MM.1S (cell line): Measurements from ENCODE around the gene LEMD2.

Experiments used
- DNase-seq: peaks from one replicate; pipeline ENCODE4 v3.0.0-alpha.2; 2015
- H2AFZ ChIP-seq: fragments of 300-600 bp; sonication (generic); 2 replicates; pipeline ENCODE4 v1.6.0; 2016; ENCODE audit warnings: antibody characterized with exemption, low read length
- H3F3A ChIP-seq: fragments of 300-600 bp; sonication (generic); 2 replicates; pipeline ENCODE4 v1.6.1; 2016; ENCODE audit warnings: mild to moderate bottlenecking, antibody characterized with exemption, low read length, moderate library complexity, mixed read lengths; ENCODE audit not compliant: insufficient read depth
- H3K27ac ChIP-seq: fragments of 300-600 bp; sonication (generic); 2 replicates; pipeline ENCODE4 v1.5.1; 2016; ENCODE audit warnings: mild to moderate bottlenecking, low read length
- H3K27me3 ChIP-seq: fragments of 300-600 bp; sonication (generic); replicated peaks from 2 replicates; pipeline ENCODE4 v1.6.0; 2016; ENCODE audit warnings: low read length; ENCODE audit not compliant: insufficient read depth
- H3K36me3 ChIP-seq: fragments of 300-600 bp; sonication (generic); replicated peaks from 2 replicates; pipeline ENCODE4 v1.6.1; 2016; ENCODE audit warnings: mild to moderate bottlenecking, low read length, mixed read lengths; ENCODE audit not compliant: insufficient read depth
- H3K4me1 ChIP-seq: fragments of 300-600 bp; sonication (generic); 2 replicates; pipeline ENCODE4 v1.6.1; 2016; ENCODE audit warnings: low read length, mixed read lengths
- H3K4me2 ChIP-seq: fragments of 300-600 bp; sonication (generic); 2 replicates; pipeline ENCODE4 v1.6.0; 2016; ENCODE audit warnings: low read depth, low read length
- H3K4me3 ChIP-seq: fragments of 300-600 bp; sonication (generic); 2 replicates; pipeline ENCODE4 v1.5.1; 2016; ENCODE audit warnings: low read length, mixed read lengths
- H3K79me2 ChIP-seq: fragments of 300-600 bp; sonication (generic); 2 replicates; pipeline ENCODE4 v1.6.1; 2016; ENCODE audit warnings: mixed run types, low read length, mixed read lengths
- H3K9ac ChIP-seq: fragments of 300-600 bp; sonication (generic); 2 replicates; pipeline ENCODE4 v1.6.1; 2016; ENCODE audit warnings: low read length, mixed read lengths
- H3K9me2 ChIP-seq: fragments of 300-600 bp; sonication (generic); replicated peaks from 2 replicates; pipeline ENCODE4 v1.6.1; 2016; ENCODE audit warnings: mild to moderate bottlenecking, low read length, mixed read lengths; ENCODE audit not compliant: insufficient read depth
- H3K9me3 ChIP-seq: fragments of 300-600 bp; sonication (generic); replicated peaks from 2 replicates; pipeline ENCODE4 v1.6.1; 2016; ENCODE audit warnings: mild to moderate bottlenecking, low read length, mixed read lengths; ENCODE audit not compliant: insufficient read depth
- H4K20me1 ChIP-seq: fragments of 300-600 bp; sonication (generic); 2 replicates; pipeline ENCODE4 v1.6.1; 2016; ENCODE audit warnings: mild to moderate bottlenecking, low read length, moderate library complexity, mixed read lengths; ENCODE audit not compliant: insufficient read depth
- CTCF ChIP-seq: fragments of 300-600 bp; sonication (generic); IDR thresholded peaks from 2 replicates; pipeline ENCODE4 v1.5.1; 2016; ENCODE audit warnings: antibody characterized with exemption, low read length, mixed read lengths
- EZH2 ChIP-seq: fragments of 300-600 bp; sonication (generic); optimal IDR thresholded peaks from 2 replicates; pipeline ENCODE3; 2017; ENCODE audit warnings: low read depth, mild to moderate bottlenecking, antibody characterized with exemption, low read length, mixed read lengths
- EZH2phosphoT487 ChIP-seq: fragments of 300-600 bp; sonication (generic); IDR thresholded peaks from 2 replicates; pipeline ENCODE4 v1.6.1; 2018; ENCODE audit warnings: antibody characterized with exemption, low read length

The LEMD2 gene

GRCh38 chr6:33779895-33780294 is 9.0 kb downstream of the LEMD2 start:
- no peak for DNase-seq
- no peaks in the 10 kb centered on the region for H3K9me3 ChIP-seq
- H3K9me2 ChIP-seq = no peaks in the 10 kb centered on the region
- H4K20me1 ChIP-seq = no peaks in the 10 kb centered on the region
- no peak overlapping the region for H3K9ac ChIP-seq
- H2AFZ ChIP-seq = no peak overlapping the region
- H3K36me3 ChIP-seq = no peaks in the 10 kb centered on the region
- H3K27ac ChIP-seq = no peak overlapping the region
- H3K4me2 ChIP-seq = no peak overlapping the region
- no peak for TF ChIP-seq CTCF
- TF ChIP-seq EZH2phosphoT487 = no peak
- no peak for TF ChIP-seq EZH2
- no peaks in the 10 kb centered on the region for H3K79me2 ChIP-seq
- H3K27me3 ChIP-seq = no peaks in the 10 kb centered on the region
- no peak overlapping the region for H3K4me3 ChIP-seq
- H3K4me1 ChIP-seq = no peaks in the 10 kb centered on the region
- H3F3A ChIP-seq = no peaks in the 10 kb centered on the region

- Histone ChIP-seq H3K9me3 (no peaks in the 10 kb centered on the region), H3K4me3 (no peak overlapping the region), H3K4me1 (no peaks in the 10 kb centered on the region), H3K36me3 (no peaks in the 10 kb centered on the region), H3K27ac (no peak overlapping the region), H3K9ac (no peak overlapping the region), H2AFZ (no peak overlapping the region), H4K20me1 (no peaks in the 10 kb centered on the region), H3K27me3 (no peaks in the 10 kb centered on the region), H3K79me2 (no peaks in the 10 kb centered on the region), H3K4me2 (no peak overlapping the region), H3K9me2 (no peaks in the 10 kb centered on the region), H3F3A (no peaks in the 10 kb centered on the region)
- TF ChIP-seq EZH2phosphoT487 (no peak), EZH2 (no peak), CTCF (no peak)
- no peak for DNase-seq
Measured at GRCh38 chr6:33779290-33779689, 9.6 kb downstream of the LEMD2 start.

GRCh38 chr6:33778444-33779121 is 10.3 kb downstream of the LEMD2 start:
- Histone ChIP-seq H3K36me3 (no peaks in the 10 kb centered on the region), H3K27ac (no peak overlapping the region)

More at GRCh38 chr6:33778444-33779121, 10.3 kb downstream of the LEMD2 start:
- no peaks in the 10 kb centered on the region for H3K9me3 ChIP-seq
- H3K27me3 ChIP-seq = no peaks in the 10 kb centered on the region
- H3K9ac ChIP-seq = no peak overlapping the region
- no peaks in the 10 kb centered on the region for H3F3A ChIP-seq
- no peaks in the 10 kb centered on the region for H3K4me1 ChIP-seq
- TF ChIP-seq CTCF (no peak), EZH2 (no peak), EZH2phosphoT487 (no peak)
- no peak overlapping the region for H3K4me3 ChIP-seq
- H3K79me2 ChIP-seq = no peaks in the 10 kb centered on the region
- DNase-seq = no peak
- H3K9me2 ChIP-seq = no peaks in the 10 kb centered on the region
- no peak overlapping the region for H3K4me2 ChIP-seq
- no peaks in the 10 kb centered on the region for H4K20me1 ChIP-seq
- H2AFZ ChIP-seq = no peak overlapping the region
